ENCODE data around the gene ISL2.

DNA sequence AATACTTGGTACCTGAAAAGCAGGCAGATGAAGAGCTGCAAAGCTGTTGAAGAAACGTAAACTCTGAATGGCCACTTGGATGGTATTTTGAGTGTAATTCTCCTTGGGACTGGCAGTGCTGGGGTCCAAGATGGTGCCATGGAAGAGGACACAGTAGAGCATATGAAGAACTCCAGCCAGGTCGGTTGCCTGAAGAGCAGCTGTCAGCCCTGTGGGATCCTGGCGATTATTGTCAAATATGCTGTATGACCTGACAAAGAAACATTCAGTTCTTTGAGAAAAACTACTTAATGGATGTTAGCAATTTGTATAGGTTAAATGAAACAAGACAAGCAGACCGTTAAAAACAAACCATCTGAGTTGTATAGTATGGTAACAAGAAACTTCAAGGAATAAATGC, 44.8 kb downstream of the ISL2 start:
- TF ChIP-seq ZC3H10 (CRISPR knock-in tag; IDR thresholded peaks at IDR 0.05) = no peak
- TF ChIP-seq SNAI2 (CRISPR knock-in tag; IDR thresholded peaks at IDR 0.05) = no peak
- TF ChIP-seq, protein P1, sequence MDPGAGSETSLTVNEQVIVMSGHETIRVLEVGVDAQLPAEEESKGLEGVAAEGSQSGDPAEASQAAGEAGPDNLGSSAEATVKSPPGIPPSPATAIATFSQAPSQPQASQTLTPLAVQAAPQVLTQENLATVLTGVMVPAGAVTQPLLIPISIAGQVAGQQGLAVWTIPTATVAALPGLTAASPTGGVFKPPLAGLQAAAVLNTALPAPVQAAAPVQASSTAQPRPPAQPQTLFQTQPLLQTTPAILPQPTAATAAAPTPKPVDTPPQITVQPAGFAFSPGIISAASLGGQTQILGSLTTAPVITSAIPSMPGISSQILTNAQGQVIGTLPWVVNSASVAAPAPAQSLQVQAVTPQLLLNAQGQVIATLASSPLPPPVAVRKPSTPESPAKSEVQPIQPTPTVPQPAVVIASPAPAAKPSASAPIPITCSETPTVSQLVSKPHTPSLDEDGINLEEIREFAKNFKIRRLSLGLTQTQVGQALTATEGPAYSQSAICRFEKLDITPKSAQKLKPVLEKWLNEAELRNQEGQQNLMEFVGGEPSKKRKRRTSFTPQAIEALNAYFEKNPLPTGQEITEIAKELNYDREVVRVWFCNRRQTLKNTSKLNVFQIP (CRISPR knock-in tag; IDR thresholded peaks at IDR 0.05; ENCODE audit: borderline replicate concordance, low read depth) = no peak
- no peak for TF ChIP-seq RARB (CRISPR knock-in tag; IDR thresholded peaks at IDR 0.05)
- TF ChIP-seq ZFP30 (CRISPR knock-in tag; IDR thresholded peaks at IDR 0.05) = no peak
- no peak for TF ChIP-seq ZFP3 (CRISPR knock-in tag; IDR thresholded peaks at IDR 0.05)
- no peak for TF ChIP-seq ARNTL (CRISPR knock-in tag; IDR thresholded peaks at IDR 0.05; ENCODE audit: borderline replicate concordance, low read depth)
- no peak for TF ChIP-seq ZNF70 (CRISPR knock-in tag; IDR thresholded peaks at IDR 0.05)
- TF ChIP-seq, protein P2, sequence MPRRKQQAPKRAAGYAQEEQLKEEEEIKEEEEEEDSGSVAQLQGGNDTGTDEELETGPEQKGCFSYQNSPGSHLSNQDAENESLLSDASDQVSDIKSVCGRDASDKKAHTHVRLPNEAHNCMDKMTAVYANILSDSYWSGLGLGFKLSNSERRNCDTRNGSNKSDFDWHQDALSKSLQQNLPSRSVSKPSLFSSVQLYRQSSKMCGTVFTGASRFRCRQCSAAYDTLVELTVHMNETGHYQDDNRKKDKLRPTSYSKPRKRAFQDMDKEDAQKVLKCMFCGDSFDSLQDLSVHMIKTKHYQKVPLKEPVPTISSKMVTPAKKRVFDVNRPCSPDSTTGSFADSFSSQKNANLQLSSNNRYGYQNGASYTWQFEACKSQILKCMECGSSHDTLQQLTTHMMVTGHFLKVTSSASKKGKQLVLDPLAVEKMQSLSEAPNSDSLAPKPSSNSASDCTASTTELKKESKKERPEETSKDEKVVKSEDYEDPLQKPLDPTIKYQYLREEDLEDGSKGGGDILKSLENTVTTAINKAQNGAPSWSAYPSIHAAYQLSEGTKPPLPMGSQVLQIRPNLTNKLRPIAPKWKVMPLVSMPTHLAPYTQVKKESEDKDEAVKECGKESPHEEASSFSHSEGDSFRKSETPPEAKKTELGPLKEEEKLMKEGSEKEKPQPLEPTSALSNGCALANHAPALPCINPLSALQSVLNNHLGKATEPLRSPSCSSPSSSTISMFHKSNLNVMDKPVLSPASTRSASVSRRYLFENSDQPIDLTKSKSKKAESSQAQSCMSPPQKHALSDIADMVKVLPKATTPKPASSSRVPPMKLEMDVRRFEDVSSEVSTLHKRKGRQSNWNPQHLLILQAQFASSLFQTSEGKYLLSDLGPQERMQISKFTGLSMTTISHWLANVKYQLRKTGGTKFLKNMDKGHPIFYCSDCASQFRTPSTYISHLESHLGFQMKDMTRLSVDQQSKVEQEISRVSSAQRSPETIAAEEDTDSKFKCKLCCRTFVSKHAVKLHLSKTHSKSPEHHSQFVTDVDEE (CRISPR knock-in tag; IDR thresholded peaks at IDR 0.05) = no peak
- TF ChIP-seq, protein P3, sequence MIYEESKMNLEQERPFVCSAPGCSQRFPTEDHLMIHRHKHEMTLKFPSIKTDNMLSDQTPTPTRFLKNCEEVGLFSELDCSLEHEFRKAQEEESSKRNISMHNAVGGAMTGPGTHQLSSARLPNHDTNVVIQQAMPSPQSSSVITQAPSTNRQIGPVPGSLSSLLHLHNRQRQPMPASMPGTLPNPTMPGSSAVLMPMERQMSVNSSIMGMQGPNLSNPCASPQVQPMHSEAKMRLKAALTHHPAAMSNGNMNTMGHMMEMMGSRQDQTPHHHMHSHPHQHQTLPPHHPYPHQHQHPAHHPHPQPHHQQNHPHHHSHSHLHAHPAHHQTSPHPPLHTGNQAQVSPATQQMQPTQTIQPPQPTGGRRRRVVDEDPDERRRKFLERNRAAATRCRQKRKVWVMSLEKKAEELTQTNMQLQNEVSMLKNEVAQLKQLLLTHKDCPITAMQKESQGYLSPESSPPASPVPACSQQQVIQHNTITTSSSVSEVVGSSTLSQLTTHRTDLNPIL (CRISPR knock-in tag; IDR thresholded peaks at IDR 0.05; ENCODE audit: low read depth) = no peak
- TF ChIP-seq TCF4 (CRISPR knock-in tag; IDR thresholded peaks at IDR 0.05; ENCODE audit: borderline replicate concordance) = no peak
- TF ChIP-seq, protein P4, sequence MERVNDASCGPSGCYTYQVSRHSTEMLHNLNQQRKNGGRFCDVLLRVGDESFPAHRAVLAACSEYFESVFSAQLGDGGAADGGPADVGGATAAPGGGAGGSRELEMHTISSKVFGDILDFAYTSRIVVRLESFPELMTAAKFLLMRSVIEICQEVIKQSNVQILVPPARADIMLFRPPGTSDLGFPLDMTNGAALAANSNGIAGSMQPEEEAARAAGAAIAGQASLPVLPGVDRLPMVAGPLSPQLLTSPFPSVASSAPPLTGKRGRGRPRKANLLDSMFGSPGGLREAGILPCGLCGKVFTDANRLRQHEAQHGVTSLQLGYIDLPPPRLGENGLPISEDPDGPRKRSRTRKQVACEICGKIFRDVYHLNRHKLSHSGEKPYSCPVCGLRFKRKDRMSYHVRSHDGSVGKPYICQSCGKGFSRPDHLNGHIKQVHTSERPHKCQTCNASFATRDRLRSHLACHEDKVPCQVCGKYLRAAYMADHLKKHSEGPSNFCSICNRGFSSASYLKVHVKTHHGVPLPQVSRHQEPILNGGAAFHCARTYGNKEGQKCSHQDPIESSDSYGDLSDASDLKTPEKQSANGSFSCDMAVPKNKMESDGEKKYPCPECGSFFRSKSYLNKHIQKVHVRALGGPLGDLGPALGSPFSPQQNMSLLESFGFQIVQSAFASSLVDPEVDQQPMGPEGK (CRISPR knock-in tag; IDR thresholded peaks at IDR 0.05; ENCODE audit: borderline replicate concordance) = no peak
- TF ChIP-seq ISL1 (CRISPR knock-in tag; IDR thresholded peaks at IDR 0.05) = no peak
